Spleen (tissue), 7 donors: ENCODE data around the gene C1QTNF5.

Source experiments
- POLR2A ChIP-seq, 3 donors: fragments of 450-650 bp; IDR thresholded peaks; one replicate each; pipeline ENCODE4 v1.5.1; 2017; ENCODE audit warnings: antibody characterized with exemption in 3 of 3, mild to moderate bottlenecking in 1 of 3
- TF ChIP-seq, protein P1 (sequence below), 11 experiments: fragments of 200-600 bp in 7 of 11; fragments of 450-650 bp in 4 of 11; sonication (generic) in 4 of 11; IDR thresholded peaks in 8 of 11; conservative IDR thresholded peaks in 3 of 11; 1 replicate in 7 of 11; 2 replicates in 4 of 11; pipeline versions ENCODE4 v1.4.0 to v1.8.0; 2016 to 2021; ENCODE audit warnings: antibody characterized with exemption in 11 of 11, inconsistent platforms in 4 of 11, mild to moderate bottlenecking in 1 of 11
- donor health status: DM: no; HTN: no; CAD: no; lungs with moderate emphysema.
- donor health status: DM: no; HTN: no; CAD: no.
- donor health status: DM: no; HTN: no; CAD: no.

DNA sequence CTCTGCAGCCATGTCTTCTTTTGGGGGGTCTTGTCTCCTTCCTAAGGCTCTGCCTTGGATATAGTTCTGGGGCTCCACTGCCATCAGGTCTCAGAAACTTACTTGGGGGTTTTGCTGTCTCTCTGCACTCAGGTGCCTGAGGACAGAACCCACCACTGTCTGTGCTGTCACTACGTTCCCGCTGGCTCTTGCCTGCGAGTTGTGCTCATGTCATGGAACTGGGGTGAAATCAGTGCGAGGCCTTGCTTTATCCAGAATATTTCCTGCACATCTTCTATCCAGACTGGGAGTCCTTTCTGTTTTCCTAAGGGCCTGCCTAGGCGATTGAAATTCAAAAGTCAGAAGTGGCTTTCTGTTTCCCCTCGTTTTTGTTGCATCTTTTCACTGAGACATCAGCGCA lies 47.4 kb upstream of the C1QTNF5 start:
- no peak for TF ChIP-seq POLR2A (IDR thresholded peaks at IDR 0.05)
- TF ChIP-seq, protein P1, sequence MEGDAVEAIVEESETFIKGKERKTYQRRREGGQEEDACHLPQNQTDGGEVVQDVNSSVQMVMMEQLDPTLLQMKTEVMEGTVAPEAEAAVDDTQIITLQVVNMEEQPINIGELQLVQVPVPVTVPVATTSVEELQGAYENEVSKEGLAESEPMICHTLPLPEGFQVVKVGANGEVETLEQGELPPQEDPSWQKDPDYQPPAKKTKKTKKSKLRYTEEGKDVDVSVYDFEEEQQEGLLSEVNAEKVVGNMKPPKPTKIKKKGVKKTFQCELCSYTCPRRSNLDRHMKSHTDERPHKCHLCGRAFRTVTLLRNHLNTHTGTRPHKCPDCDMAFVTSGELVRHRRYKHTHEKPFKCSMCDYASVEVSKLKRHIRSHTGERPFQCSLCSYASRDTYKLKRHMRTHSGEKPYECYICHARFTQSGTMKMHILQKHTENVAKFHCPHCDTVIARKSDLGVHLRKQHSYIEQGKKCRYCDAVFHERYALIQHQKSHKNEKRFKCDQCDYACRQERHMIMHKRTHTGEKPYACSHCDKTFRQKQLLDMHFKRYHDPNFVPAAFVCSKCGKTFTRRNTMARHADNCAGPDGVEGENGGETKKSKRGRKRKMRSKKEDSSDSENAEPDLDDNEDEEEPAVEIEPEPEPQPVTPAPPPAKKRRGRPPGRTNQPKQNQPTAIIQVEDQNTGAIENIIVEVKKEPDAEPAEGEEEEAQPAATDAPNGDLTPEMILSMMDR (IDR thresholded peaks at IDR 0.05 in 8 of 11, conservative IDR thresholded peaks at IDR 0.05 in 3 of 11), result no peak
